ENCODE results near the gene EXO1. TPM values are rescaled to one million over a fixed set of nuclear protein-coding genes. Genes with fewer than 3 reads are reported as not detected.

Gene EXO1
- total and polyA plus RNA-seq, 9 of the 15 experiments (the other 6 are each of a cell fraction or from before 2014, with no cell fraction given), result 36.0 to 125 (median 83.9) TPM

GRCh38 chr1:241847796-241848685 is at the start of gene EXO1 (continued):
- TF ChIP-seq RBM34 (IDR thresholded peaks at IDR 0.05; ENCODE audit: borderline replicate concordance, insufficient read depth, low read length), result no peak
- peak; percentile 64 for TF ChIP-seq CREB3 (tag; conservative IDR thresholded peaks at IDR 0.05; ENCODE audit: low read depth)
- TF ChIP-seq TFAP4 (CRISPR knock-in tag; IDR thresholded peaks at IDR 0.05; ENCODE audit: borderline replicate concordance), result peak; percentile 88
- TF ChIP-seq GATA2 (CRISPR knock-in tag; IDR thresholded peaks at IDR 0.05), result peak; percentile 45
- peak; percentile 52 for TF ChIP-seq ARID2 (IDR thresholded peaks at IDR 0.05)

GRCh38 chr1:241799416-241799815 is 48.6 kb upstream of the EXO1 start:
- no peak for ATAC-seq
- BruUV-seq (replicated peaks), result no TSS peak
- ChIA-PET POLR2A (interaction anchor here (1.6 kb wide), 1 partner anchor 17 kb away, joined by 5 read pairs; no protein-coding TSS in a partner anchor), CTCF (ENCODE audit: low intra/inter-chr PET ratio) (no interaction called here)
- no peaks in the 10 kb centered on the region for H3K9me3 ChIP-seq (replicated peaks; ENCODE audit: control insufficient read depth, insufficient read depth, low read depth, low read length)
- no peak overlapping the region for H3K9ac ChIP-seq (ENCODE audit: insufficient read depth in 1 of 2, low read depth in 2 of 2, low read length in 2 of 2)
- no peak for FAIRE-seq
- H2AFZ ChIP-seq (ENCODE audit: low read depth, low read length), result no peak overlapping the region
- no peak overlapping the region for H3K27ac ChIP-seq (ENCODE audit: extremely low read depth, low read depth, low read length)
- no peaks in the 10 kb centered on the region for H3K9me1 ChIP-seq (ENCODE audit: control insufficient read depth, insufficient read depth, low read length)
- TF ChIP-seq FOXA1 (IDR thresholded peaks at IDR 0.05; ENCODE audit: borderline replicate concordance) (no peak), CEBPB (tag; IDR thresholded peaks at IDR 0.05) (peak; percentile 41; the same call in 1 of the 2 replicates)
- H3K4me3 ChIP-seq, result no peak overlapping the region
- no peaks in the 10 kb centered on the region for H3K27me3 ChIP-seq (ENCODE audit: control insufficient read depth in 2 of 2, insufficient read depth in 2 of 2, low read length in 2 of 2)
- no peak overlapping the region for H3K4me2 ChIP-seq (ENCODE audit: insufficient read depth, low read length)
- no peak for DNase-seq (ENCODE audit: extremely low read depth in 1 of 4, low spot score in 3 of 4)
- in situ Hi-C loops (cut with MboI), result no loop called here
- H4K20me1 ChIP-seq (replicated peaks; ENCODE audit: control insufficient read depth, insufficient read depth, low read length), result no peaks in the 10 kb centered on the region
- intact Hi-C loops (cut with micrococcal nuclease), result no loop called here
- no peaks in the 10 kb centered on the region for H3K36me3 ChIP-seq (ENCODE audit: control insufficient read depth, insufficient read depth, low read length)
- no peaks in the 10 kb centered on the region for H3K4me1 ChIP-seq (replicated peaks in 1 of 2; ENCODE audit: control insufficient read depth in 2 of 2, insufficient read depth in 2 of 2, low read length in 2 of 2)
- 50% methylated on average over 1 of the region's 1 CpG for WGBS (ENCODE audit: insufficient coverage, low coverage, missing lambda C conversion rate)
- no peaks in the 10 kb centered on the region for H3K79me2 ChIP-seq (ENCODE audit: control insufficient read depth, insufficient read depth, low read length)
